Measurements from ENCODE around the gene ATAD1.
A peak's percentile ranks its signal among the peaks of the same experiment; 100 is the strongest.

DNA sequence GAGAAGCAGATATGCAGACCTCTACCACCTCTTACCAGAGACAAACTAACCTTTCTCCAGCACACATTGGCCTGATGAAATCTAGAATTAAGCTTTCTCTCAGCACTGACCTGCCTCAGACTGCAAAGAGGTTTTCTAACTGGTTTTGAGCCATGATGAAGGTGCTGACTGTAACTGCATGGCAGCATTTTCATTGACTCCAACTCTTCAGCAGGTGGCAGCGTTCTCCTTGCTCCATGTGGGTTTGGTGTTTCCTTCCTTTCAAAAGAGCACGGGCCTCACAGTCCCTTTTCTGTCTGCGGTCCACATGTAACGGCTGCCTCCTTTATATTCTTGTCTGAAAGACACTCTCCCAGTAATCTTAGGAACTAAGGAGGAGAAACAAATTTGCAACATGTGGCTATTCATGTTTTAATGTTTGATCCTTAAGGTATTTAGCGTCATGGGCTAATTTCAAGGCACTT, 32.7 kb upstream of the ATAD1 start:
- TF ChIP-seq EP300 (IDR thresholded peaks at IDR 0.05; ENCODE audit: borderline replicate concordance), result no peak
- TF ChIP-seq, protein P1, sequence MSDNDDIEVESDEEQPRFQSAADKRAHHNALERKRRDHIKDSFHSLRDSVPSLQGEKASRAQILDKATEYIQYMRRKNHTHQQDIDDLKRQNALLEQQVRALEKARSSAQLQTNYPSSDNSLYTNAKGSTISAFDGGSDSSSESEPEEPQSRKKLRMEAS (IDR thresholded peaks at IDR 0.05), result no peak
- no peak for TF ChIP-seq YY1 (IDR thresholded peaks at IDR 0.05; ENCODE audit: low read depth)
- TF ChIP-seq ZBTB7A (IDR thresholded peaks at IDR 0.05; ENCODE audit: low read depth), result no peak
- TF ChIP-seq RAD21 (IDR thresholded peaks at IDR 0.05; ENCODE audit: low read depth), result peak; percentile 94
- TF ChIP-seq, protein P2, sequence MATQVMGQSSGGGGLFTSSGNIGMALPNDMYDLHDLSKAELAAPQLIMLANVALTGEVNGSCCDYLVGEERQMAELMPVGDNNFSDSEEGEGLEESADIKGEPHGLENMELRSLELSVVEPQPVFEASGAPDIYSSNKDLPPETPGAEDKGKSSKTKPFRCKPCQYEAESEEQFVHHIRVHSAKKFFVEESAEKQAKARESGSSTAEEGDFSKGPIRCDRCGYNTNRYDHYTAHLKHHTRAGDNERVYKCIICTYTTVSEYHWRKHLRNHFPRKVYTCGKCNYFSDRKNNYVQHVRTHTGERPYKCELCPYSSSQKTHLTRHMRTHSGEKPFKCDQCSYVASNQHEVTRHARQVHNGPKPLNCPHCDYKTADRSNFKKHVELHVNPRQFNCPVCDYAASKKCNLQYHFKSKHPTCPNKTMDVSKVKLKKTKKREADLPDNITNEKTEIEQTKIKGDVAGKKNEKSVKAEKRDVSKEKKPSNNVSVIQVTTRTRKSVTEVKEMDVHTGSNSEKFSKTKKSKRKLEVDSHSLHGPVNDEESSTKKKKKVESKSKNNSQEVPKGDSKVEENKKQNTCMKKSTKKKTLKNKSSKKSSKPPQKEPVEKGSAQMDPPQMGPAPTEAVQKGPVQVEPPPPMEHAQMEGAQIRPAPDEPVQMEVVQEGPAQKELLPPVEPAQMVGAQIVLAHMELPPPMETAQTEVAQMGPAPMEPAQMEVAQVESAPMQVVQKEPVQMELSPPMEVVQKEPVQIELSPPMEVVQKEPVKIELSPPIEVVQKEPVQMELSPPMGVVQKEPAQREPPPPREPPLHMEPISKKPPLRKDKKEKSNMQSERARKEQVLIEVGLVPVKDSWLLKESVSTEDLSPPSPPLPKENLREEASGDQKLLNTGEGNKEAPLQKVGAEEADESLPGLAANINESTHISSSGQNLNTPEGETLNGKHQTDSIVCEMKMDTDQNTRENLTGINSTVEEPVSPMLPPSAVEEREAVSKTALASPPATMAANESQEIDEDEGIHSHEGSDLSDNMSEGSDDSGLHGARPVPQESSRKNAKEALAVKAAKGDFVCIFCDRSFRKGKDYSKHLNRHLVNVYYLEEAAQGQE (IDR thresholded peaks at IDR 0.05; ENCODE audit: low read depth), result no peak

Measured in Ishikawa (cell line).